Bronchial epithelial cell (primary cell): ENCODE measurements around the gene MKNK2. TPM values are rescaled to one million over a fixed set of nuclear protein-coding genes. Genes with fewer than 3 reads are reported as not detected.

Source experiments
- DNase-seq: peaks from one replicate; pipeline ENCODE4 v3.0.0-alpha.2; 2010; ENCODE audit warnings: low read depth
- FAIRE-seq: peaks from 2 replicates; lab custom pipeline; 2011; peaks lifted over from hg19 to GRCh38; lab: Jason Lieb, UNC
- H3K27me3 ChIP-seq: 2 replicates; pipeline ENCODE4 v1.5.1; 2011; ENCODE audit warnings: low read length; ENCODE audit not compliant: control insufficient read depth, insufficient read depth
- H3K36me3 ChIP-seq: 2 replicates; pipeline ENCODE4 v1.5.1; 2011; ENCODE audit warnings: low read length; ENCODE audit not compliant: control insufficient read depth, insufficient read depth
- H3K4me3 ChIP-seq: 2 replicates; pipeline ENCODE4 v1.5.1; 2011; ENCODE audit warnings: mild to moderate bottlenecking, low read depth, low read length, control low read depth
- CTCF ChIP-seq: IDR thresholded peaks from 2 replicates; pipeline ENCODE4 v1.5.1; 2011; ENCODE audit warnings: mild to moderate bottlenecking, moderate library complexity, low read length, control low read depth, inconsistent platforms; ENCODE audit not compliant: insufficient read depth, severe bottlenecking
- total RNA-seq: library from RNA; depleted of rRNA; stranded (reverse); fragments of >200 nt; gene quantifications from 2 replicates; pipeline ENCODE4 v1.2.1, GENCODE V29; 2014

MKNK2 gene
- total RNA-seq, 1 donor from 2014 or later, result 251 TPM

GRCh38 chr19:2049741-2050348, 1.2 kb downstream of the MKNK2 start:
- no peaks in the 10 kb centered on the region for H3K27me3 ChIP-seq
- FAIRE-seq (no peak), DNase-seq (peak; percentile 51)
- TF ChIP-seq CTCF, result no peak
- H3K36me3 ChIP-seq, result peaks cover 52% of the 10 kb centered on the region
- peak overlapping the region; percentile 80 for H3K4me3 ChIP-seq

DNA sequence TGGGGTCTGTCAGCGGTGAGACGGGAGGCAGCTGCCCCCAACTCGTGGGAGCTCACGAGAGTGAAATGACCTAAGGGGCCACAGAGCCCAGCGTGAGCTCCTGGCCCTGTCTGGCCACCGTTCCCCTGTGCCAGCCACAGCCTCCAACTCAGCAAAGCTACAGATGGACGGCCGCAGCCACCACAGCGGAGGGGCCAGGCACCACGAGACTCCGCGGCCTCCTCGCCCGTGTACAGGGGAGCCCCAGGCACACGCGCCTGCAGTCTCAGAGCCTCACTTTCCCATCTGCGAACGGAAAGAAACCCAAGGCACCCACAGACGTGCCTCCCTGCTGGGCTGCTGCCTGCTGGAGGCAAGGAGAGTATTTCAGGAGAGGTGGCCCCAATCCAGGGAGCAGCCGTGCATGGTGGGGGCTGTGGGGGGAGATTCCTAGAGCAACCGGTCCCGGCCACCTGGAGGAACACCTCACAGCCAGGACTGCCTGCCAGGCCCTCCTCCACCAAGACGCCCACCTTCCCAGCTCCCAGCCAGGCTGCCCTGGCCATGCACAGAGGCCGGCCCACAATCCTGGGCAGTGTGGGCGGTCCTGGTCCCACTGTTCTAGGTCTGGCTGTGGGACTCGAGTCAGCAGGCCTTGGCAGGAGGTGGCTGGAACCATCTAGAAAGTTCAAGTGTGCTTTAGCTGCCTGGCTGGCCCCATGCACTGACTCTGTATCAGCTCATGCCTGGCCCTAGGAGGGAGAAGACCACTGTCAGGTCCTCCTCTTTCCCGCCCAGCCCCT, 1.9 kb downstream of the MKNK2 start:
- no peaks in the 10 kb centered on the region for H3K27me3 ChIP-seq
- no peak for TF ChIP-seq CTCF
- H3K36me3 ChIP-seq, result peaks cover 58% of the 10 kb centered on the region
- DNase-seq (no peak), FAIRE-seq (no peak)
- peak overlapping the region; percentile 80 for H3K4me3 ChIP-seq

- no peaks in the 10 kb centered on the region for H3K27me3 ChIP-seq
- DNase-seq (no peak), FAIRE-seq (no peak)
- no peak for TF ChIP-seq CTCF
- peak overlapping the region; percentile 80 for H3K4me3 ChIP-seq
- H3K36me3 ChIP-seq, result peaks cover 61% of the 10 kb centered on the region
These were observed 2.7 kb downstream of the MKNK2 start for GRCh38 chr19:2048104-2048958.

GRCh38 chr19:2047449-2048103, 3.5 kb downstream of the MKNK2 start:
- no peak for FAIRE-seq
- DNase-seq, result no peak

More at GRCh38 chr19:2047449-2048103, 3.5 kb downstream of the MKNK2 start:
- Histone ChIP-seq H3K4me3 (no peak overlapping the region), H3K27me3 (no peaks in the 10 kb centered on the region), H3K36me3 (peaks cover 69% of the 10 kb centered on the region)
- TF ChIP-seq CTCF, result no peak
